RWPE1 (cell line): ENCODE results near the gene VAX1.
A peak's percentile ranks its signal among the peaks of the same experiment; 100 is the strongest.

Source experiments
- CTCF ChIA-PET: fragments of 350-600 bp; sonication (Branson Sonifier 250); formaldehyde crosslinking; extraction: SDS; loops from one replicate; lab custom pipeline; 2021; lab: Yijun Ruan, JAX
- POLR2A ChIA-PET: fragments of 400-600 bp; formaldehyde crosslinking; extraction: SDS; loops from one replicate; lab custom pipeline; 2020; ENCODE audit warnings: antibody characterized with exemption; ENCODE audit not compliant: low non-redundant PET; lab: Yijun Ruan, JAX
- DNase-seq: peaks from one replicate; pipeline ENCODE4 v3.0.0; 2012; ENCODE audit warnings: low spot score
- H3K27ac ChIP-seq: fragments of 450-650 bp; 2 replicates; pipeline ENCODE4 v1.5.1; 2017
- TF ChIP-seq, protein P1 (sequence below): fragments of 450-650 bp; conservative IDR thresholded peaks from 2 replicates; pipeline ENCODE4 v1.5.1; 2017; ENCODE audit warnings: low read depth, mild to moderate bottlenecking

VAX1 gene

DNA sequence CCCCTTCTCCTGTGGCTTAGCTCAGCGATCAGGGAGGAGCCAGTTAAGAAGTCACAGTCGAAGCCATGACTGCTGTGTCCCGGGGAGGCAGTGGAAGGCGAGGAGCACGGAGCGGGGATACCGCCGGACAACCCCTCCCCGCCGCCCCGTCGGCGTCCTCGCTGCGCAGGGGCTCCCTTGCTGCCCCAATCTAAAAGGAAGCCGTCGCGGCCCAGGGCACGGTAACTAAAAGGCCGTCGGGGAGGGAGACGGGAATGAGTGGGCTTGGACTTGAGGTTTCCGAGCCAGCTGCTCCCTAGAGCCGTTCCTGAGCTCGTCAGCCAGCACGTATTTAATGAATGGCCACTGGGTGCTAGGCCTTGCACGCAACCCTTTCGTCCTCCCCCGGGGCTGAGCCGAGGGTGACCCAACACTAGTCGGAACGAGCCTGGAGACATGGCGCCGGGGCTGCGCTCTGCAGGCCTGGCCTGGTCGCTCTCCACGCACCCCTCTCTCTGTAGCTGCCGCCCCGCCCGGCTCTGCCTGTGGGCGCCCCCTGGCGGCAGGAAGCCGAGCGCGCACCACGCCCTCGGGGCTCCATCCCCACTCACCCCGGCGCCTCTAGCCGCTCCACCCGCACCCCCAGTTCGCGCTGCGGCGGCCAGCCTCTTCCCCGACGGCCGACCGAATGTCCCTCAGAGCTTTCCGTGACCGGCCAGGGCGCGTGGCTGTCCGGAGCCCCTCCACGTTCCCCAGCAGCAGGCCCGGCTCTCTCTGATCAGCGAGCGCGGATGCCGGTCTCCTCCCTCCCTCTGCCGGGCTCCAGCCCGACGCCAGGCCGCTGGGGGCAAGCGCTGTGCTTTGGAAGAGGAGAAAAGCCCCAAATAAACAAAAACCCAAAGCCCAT, 30.0 kb upstream of the VAX1 start:
- CTCF ChIA-PET, result interaction anchor here (0.6 to 5.8 kb wide), 33 partner anchors 8 to 1752 kb away, joined by 3 to 63 read pairs (median 4); partner anchors contain the start of gene ENO4
- POLR2A ChIA-PET, result no interaction called here
- peak; percentile 83 for DNase-seq
- H3K27ac ChIP-seq, result no peak overlapping the region
- TF ChIP-seq, protein P1, sequence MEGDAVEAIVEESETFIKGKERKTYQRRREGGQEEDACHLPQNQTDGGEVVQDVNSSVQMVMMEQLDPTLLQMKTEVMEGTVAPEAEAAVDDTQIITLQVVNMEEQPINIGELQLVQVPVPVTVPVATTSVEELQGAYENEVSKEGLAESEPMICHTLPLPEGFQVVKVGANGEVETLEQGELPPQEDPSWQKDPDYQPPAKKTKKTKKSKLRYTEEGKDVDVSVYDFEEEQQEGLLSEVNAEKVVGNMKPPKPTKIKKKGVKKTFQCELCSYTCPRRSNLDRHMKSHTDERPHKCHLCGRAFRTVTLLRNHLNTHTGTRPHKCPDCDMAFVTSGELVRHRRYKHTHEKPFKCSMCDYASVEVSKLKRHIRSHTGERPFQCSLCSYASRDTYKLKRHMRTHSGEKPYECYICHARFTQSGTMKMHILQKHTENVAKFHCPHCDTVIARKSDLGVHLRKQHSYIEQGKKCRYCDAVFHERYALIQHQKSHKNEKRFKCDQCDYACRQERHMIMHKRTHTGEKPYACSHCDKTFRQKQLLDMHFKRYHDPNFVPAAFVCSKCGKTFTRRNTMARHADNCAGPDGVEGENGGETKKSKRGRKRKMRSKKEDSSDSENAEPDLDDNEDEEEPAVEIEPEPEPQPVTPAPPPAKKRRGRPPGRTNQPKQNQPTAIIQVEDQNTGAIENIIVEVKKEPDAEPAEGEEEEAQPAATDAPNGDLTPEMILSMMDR, result peak; percentile 85

DNA sequence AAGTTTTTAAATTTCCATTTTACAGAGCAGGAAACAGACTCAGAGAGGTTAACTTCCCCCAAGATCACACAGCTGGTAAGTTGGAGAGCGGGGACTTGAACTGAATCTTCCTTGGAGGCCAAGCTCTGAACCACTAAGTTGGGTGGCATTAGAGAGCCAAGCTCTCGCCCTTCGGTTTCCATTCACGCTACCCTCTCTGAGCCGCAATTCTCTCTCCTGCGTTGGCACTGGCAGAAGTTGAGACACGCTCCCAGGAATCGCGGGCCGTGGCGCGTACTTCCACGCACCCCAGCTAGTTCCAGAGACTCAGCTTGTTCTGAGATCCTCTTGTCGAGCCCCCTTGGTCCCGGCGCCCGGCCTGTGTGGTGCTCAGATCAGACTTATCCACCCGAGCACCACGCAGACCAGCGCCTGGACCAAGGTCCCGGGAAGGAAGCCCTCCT, 29.3 kb upstream of the VAX1 start:
- POLR2A ChIA-PET, result interaction anchor here (0.6 kb wide), 1 partner anchor 522 kb away, joined by 4 read pairs; no protein-coding TSS in a partner anchor
- CTCF ChIA-PET, result interaction anchor here (0.6 to 5.8 kb wide), 26 partner anchors 9 to 1523 kb away, joined by 3 to 63 read pairs (median 4); no protein-coding TSS in a partner anchor
- TF ChIP-seq, protein P1, result no peak
- no peak for DNase-seq
- H3K27ac ChIP-seq, result no peak overlapping the region

DNA sequence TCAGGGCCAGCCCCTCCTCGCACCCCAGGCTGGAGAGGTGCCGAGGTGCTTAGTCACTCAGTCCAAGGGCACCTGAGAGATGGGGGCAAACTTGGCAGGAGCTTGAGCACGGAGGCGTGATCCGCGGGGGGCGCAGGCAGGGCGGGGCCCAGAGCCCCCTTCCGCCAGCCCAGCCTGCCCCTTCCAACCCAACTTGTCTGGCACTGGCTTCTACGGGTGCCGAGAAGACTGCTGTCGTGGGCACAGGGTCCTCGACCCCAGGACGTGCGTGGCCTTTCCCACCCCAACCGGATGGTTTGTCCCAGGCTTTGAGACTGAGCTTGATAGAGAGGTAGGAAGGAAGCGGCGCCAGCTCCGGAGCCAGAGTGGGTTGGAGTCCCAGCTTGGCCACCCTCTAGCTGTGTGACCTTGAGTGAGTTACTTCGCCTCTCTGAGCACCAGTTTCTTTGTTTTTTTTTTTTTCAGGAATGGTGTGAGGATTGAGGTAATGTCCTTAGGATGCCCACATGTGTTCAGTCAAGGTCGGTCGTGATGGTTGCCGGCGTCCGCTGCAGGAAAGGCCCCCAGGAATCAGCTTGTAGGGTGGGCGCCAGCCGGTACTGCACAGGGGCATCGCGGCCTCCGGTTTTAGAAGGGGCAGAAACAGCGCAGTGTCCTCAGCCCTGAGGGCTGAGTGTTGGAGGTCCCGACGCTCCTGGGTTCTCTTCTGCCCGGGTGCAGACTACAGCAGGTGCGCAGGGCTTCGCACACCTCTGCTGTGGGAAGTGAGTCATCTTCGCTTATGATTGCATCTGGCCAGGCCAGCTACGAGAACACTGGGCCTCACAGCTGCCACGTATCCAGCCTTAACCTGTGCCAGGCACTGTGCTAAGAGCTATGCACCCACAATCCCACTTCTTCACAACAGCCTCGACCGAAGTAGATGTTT, 28.6 kb upstream of the VAX1 start:
- no peak overlapping the region for H3K27ac ChIP-seq
- POLR2A ChIA-PET, result interaction anchor here (0.6 kb wide), 1 partner anchor 522 kb away, joined by 4 read pairs; no protein-coding TSS in a partner anchor
- DNase-seq, result peak; percentile 80
- CTCF ChIA-PET, result interaction anchor here (0.6 to 5.8 kb wide), 28 partner anchors 8 to 512 kb away, joined by 3 to 63 read pairs (median 4); partner anchors contain the start of gene ENO4
- TF ChIP-seq, protein P1, result no peak

DNA sequence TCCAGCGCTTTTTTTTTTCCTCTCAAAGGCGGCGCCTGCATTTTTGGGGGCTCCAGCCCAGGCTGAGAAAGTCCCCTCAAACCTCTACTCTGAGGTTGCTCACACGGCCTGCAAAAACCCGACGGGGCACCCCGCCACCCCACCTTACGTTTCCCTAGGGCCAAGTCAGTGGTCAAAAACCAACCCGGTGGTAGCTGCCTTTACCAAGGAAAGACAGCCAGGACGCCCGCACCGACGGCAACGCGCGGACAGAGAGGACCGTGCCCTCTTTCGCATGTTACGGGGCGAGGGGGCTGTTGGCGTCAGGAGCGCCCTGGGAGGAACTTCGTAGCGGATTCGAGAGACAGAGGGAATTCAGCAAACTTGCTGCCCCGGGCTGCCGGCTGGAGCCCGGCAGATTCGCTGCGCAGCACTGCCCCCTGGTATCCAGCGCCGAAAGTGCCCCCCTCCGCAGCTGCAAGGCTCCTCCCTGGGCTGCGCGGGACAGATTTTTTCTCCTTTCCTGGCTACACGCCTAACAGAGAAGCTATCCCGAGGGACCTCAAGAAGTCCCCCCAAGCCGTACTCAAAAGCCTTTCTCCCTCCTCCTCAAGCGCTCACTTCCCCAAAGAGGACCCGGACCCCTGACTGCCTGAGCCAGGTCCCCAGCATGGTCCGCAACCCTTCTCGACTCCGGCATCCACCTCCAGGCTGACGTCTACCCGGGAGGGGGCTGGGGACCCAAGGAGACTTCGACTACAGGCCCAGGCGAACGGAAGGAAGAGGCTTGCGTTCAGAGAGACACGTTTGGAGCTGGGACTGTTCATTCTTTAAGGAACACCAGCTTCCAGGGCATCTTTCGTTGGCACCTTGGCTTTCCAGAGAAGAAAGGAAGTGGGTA, 27.7 kb upstream of the VAX1 start:
- no peak overlapping the region for H3K27ac ChIP-seq
- peak; percentile 87 for DNase-seq
- CTCF ChIA-PET, result interaction anchor here (0.6 to 5.8 kb wide), 24 partner anchors 8 to 403 kb away, joined by 3 to 63 read pairs (median 4); partner anchors contain the start of gene ENO4
- POLR2A ChIA-PET, result no interaction called here
- TF ChIP-seq, protein P1, result peak; percentile 24; the same call in 1 of the 2 replicates

DNA sequence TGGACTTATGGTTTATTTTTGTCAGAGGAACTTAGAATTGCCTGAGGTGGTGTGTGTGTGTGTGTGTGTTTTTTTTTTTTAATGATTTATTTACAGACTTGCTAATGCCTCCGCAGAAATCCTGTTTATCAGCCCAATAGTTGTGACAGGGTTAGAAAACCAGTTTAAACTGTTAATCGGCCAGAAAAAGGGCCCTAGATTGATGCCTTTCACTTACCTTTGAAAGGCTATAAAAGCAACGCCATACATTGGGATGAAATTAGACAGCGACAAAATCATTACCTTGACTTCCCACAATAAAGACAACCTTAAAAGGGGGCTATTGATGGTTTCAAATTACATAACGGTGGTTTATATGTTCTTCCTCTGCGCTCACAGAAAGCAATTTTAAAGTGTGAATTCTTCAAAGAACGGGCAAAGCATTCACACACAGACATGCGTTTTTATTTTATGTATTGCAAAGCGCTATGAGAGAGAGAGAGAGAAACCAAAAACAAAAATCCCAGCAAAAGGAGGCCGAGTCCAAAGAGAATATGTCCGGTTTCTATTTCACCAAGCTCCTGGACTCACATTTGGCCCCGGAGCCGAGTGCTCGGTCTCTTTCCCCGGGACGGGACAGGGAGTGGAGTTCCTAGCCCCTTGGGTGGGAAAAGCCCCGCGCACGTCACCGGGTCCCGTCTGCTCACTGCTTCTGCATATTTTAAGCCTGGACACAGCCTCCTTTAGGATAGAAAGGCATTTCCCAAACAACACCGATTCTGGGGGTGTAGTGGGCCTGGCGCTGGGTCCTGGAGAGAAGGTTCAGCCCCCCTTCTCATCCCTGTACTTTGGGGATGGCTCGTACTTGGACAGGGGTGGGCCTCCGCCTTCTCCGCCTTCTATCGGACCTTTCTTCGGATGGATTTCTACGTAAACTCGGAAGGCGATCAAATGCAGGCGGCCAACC, 26.8 kb upstream of the VAX1 start:
- DNase-seq, result no peak
- POLR2A ChIA-PET, result no interaction called here
- TF ChIP-seq, protein P1, result no peak
- no peak overlapping the region for H3K27ac ChIP-seq
- CTCF ChIA-PET, result interaction anchor here (0.7 to 5.8 kb wide), 11 partner anchors 7 to 402 kb away, joined by 3 to 63 read pairs (median 4); no protein-coding TSS in a partner anchor
